PC-3 (cell line): ENCODE results near the gene ATM.

Source experiments
- EZH2phosphoT487 ChIP-seq: fragments of 300-600 bp; sonication (generic); IDR thresholded peaks from 2 replicates; pipeline ENCODE4 v1.6.1; 2018; ENCODE audit warnings: mild to moderate bottlenecking, antibody characterized with exemption, low read length, borderline replicate concordance
- TF ChIP-seq, protein P1 (sequence below): fragments of 300-600 bp; sonication (generic); conservative IDR thresholded peaks from 2 replicates; pipeline ENCODE4 v1.5.1; 2017; ENCODE audit warnings: antibody characterized with exemption, low read depth, mild to moderate bottlenecking, low read length

DNA sequence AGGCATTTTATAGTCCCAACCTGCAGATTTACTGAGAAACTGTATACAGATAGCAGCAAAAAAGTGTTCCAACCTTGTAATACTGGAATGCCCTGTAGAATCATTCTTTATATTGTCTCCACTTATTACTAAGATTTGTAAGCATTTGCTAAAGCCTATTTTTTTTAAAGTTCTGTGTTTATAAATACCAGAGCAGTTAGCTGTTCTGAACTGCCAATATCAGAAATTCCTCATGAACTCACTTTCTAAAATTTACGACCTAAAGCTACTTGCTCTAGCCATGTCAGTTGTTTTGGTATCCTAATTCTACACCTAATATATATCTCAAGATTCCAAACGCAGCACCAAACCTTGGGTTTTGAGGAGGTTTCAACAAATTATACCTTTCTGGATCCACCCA lies 141.3 kb downstream of the ATM start:
- TF ChIP-seq, protein P1, sequence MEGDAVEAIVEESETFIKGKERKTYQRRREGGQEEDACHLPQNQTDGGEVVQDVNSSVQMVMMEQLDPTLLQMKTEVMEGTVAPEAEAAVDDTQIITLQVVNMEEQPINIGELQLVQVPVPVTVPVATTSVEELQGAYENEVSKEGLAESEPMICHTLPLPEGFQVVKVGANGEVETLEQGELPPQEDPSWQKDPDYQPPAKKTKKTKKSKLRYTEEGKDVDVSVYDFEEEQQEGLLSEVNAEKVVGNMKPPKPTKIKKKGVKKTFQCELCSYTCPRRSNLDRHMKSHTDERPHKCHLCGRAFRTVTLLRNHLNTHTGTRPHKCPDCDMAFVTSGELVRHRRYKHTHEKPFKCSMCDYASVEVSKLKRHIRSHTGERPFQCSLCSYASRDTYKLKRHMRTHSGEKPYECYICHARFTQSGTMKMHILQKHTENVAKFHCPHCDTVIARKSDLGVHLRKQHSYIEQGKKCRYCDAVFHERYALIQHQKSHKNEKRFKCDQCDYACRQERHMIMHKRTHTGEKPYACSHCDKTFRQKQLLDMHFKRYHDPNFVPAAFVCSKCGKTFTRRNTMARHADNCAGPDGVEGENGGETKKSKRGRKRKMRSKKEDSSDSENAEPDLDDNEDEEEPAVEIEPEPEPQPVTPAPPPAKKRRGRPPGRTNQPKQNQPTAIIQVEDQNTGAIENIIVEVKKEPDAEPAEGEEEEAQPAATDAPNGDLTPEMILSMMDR: no peak
- no peak for TF ChIP-seq EZH2phosphoT487
